Keratinocyte (primary cell): ENCODE data around the gene MTRF1.

Experiments used
- CTCF ChIP-seq, 3 experiments: IDR thresholded peaks in 1 of 3; conservative IDR thresholded peaks in 1 of 3; optimal IDR thresholded peaks in 1 of 3; 2 replicates in 2 of 3; 3 replicates in 1 of 3; pipeline versions ENCODE3 to v1.5.1; 2011; ENCODE audit warnings: low read length in 3 of 3, mild to moderate bottlenecking in 3 of 3, moderate library complexity in 2 of 3, control low read depth in 1 of 3, inconsistent platforms in 1 of 3; ENCODE audit not compliant: insufficient read depth in 2 of 3; ENCODE audit errors: extremely low read depth in 1 of 3
- EZH2 ChIP-seq: IDR thresholded peaks from one replicate; pipeline ENCODE4 v1.6.1; 2012; ENCODE audit warnings: inconsistent platforms, mild to moderate bottlenecking, low read length, moderate library complexity

- TF ChIP-seq EZH2 (no peak), CTCF (optimal IDR thresholded peaks at IDR 0.05 in 1 of 3, IDR thresholded peaks at IDR 0.05 in 1 of 3, conservative IDR thresholded peaks at IDR 0.05 in 1 of 3; ENCODE audit: extremely low read depth in 1 of 3, insufficient read depth in 2 of 3, low read length in 3 of 3) (no peak)
Measured at GRCh38 chr13:41203810-41204209, 59.6 kb downstream of the MTRF1 start.
